Endothelial cell of umbilical vein (primary cell): Measurements from ENCODE around the gene GHITM. TPM values are rescaled to one million over a fixed set of nuclear protein-coding genes. Genes with fewer than 3 reads are reported as not detected.
"Not testable (repeated sequence)": the region's sequence is repeated elsewhere in the genome, so short reads cannot be mapped to it uniquely, and the experiment has no call there.

Experiments
- BruUV-seq: library from RNA; stranded (reverse); fragments of 400-500 nt; replicated peaks from 2 replicates; lab custom pipeline; 2021; lab: Mats Ljungman, UMichigan
- CTCF ChIA-PET: fragments of 300-600, 350-600 bp; sonication (Branson Sonifier 250); formaldehyde crosslinking; loops from one replicate; lab custom pipeline; 2021; ENCODE audit warnings: antibody characterized with exemption, inconsistent platforms; lab: Charles Lee
- POLR2A ChIA-PET: fragments of 300-600, 350-600 bp; sonication (Branson Sonifier 250); formaldehyde crosslinking; loops from one replicate; lab custom pipeline; 2021; ENCODE audit warnings: antibody characterized with exemption, inconsistent platforms; lab: Charles Lee
- DNase-seq: peaks from one replicate; pipeline ENCODE4 v3.0.0-alpha.2; 2011; ENCODE audit warnings: low read depth, low spot score
- FAIRE-seq: peaks from 2 replicates; lab custom pipeline; 2011; peaks lifted over from hg19 to GRCh38; lab: Jason Lieb, UNC
- H2AFZ ChIP-seq: 2 replicates; pipeline ENCODE4 v1.6.0; 2012; ENCODE audit warnings: low read depth, low read length, control low read depth, inconsistent platforms
- H3K27ac ChIP-seq: 2 replicates; pipeline ENCODE4 v1.5.1; 2011; ENCODE audit warnings: low read depth, mild to moderate bottlenecking, control low read depth, low read length, moderate library complexity; ENCODE audit not compliant: insufficient read depth
- H3K27me3 ChIP-seq, 2 experiments: 2 replicates each; pipeline versions ENCODE4 v1.6.0 to v1.6.1; 2011; ENCODE audit warnings: low read length in 2 of 2, mixed read lengths in 1 of 2; ENCODE audit not compliant: control insufficient read depth in 2 of 2, insufficient read depth in 2 of 2
- H3K36me3 ChIP-seq, 2 experiments: 2 replicates in 1 of 2; 3 replicates in 1 of 2; pipeline ENCODE4 v1.5.1; 2011; ENCODE audit warnings: low read length in 2 of 2, mild to moderate bottlenecking in 1 of 2, moderate library complexity in 1 of 2; ENCODE audit not compliant: control insufficient read depth in 2 of 2, insufficient read depth in 2 of 2; ENCODE audit errors: extremely low read depth in 1 of 2
- H3K4me1 ChIP-seq: 3 replicates; pipeline ENCODE4 v1.5.1; 2011; ENCODE audit warnings: mild to moderate bottlenecking, low read length; ENCODE audit not compliant: control insufficient read depth, insufficient read depth; ENCODE audit errors: extremely low read depth
- H3K4me2 ChIP-seq: 2 replicates; pipeline ENCODE4 v1.6.1; 2011; ENCODE audit warnings: low read length, control low read depth, mixed read lengths; ENCODE audit not compliant: insufficient read depth
- H3K4me3 ChIP-seq, 3 experiments: fragments of 200-600 bp in 1 of 3; sonication (generic), shearing (Covaris generic) in 1 of 3; replicated peaks in 1 of 3; 2 replicates each; pipeline ENCODE4 v1.5.1; 2011 to 2016; ENCODE audit warnings: control low read depth in 3 of 3, low read length in 3 of 3, mild to moderate bottlenecking in 2 of 3, inconsistent platforms in 1 of 3, low read depth in 1 of 3, moderate library complexity in 1 of 3; ENCODE audit not compliant: insufficient read depth in 1 of 3
- H3K79me2 ChIP-seq: 2 replicates; pipeline ENCODE4 v1.6.0; 2012; ENCODE audit warnings: low read length, inconsistent platforms; ENCODE audit not compliant: control insufficient read depth, insufficient read depth
- H3K9ac ChIP-seq: replicated peaks from 2 replicates; pipeline ENCODE3; 2011; ENCODE audit warnings: low read length, control low read depth; ENCODE audit not compliant: insufficient read depth; ENCODE audit errors: extremely low read depth
- H3K9me1 ChIP-seq: replicated peaks from 3 replicates; pipeline ENCODE4 v1.6.0; 2011; ENCODE audit warnings: mild to moderate bottlenecking, low read length; ENCODE audit not compliant: control insufficient read depth, insufficient read depth; ENCODE audit errors: extremely low read depth
- H3K9me3 ChIP-seq: replicated peaks from 2 replicates; pipeline ENCODE4 v1.5.1; 2012; ENCODE audit warnings: low read length, inconsistent platforms; ENCODE audit not compliant: control insufficient read depth, insufficient read depth
- H4K20me1 ChIP-seq: replicated peaks from 2 replicates; pipeline ENCODE3; 2011; ENCODE audit warnings: mild to moderate bottlenecking, low read length; ENCODE audit not compliant: control insufficient read depth, insufficient read depth; ENCODE audit errors: extremely low read depth
- CTCF ChIP-seq, 2 donors: IDR thresholded peaks; 1 replicate in 1 of 2; 2 replicates in 1 of 2; pipeline ENCODE4 v1.5.1; 2011; ENCODE audit warnings: low read length in 2 of 2, mild to moderate bottlenecking in 2 of 2, moderate library complexity in 2 of 2, control low read depth in 1 of 2, inconsistent platforms in 1 of 2, low read depth in 1 of 2; ENCODE audit not compliant: insufficient read depth in 1 of 2; ENCODE audit errors: extremely low read depth in 1 of 2
- EZH2 ChIP-seq: IDR thresholded peaks from 2 replicates; pipeline ENCODE4 v1.6.1; 2012; ENCODE audit warnings: borderline replicate concordance, low read depth, mild to moderate bottlenecking, moderate library complexity, low read length, inconsistent platforms; ENCODE audit not compliant: severe bottlenecking
- GATA2 ChIP-seq: IDR thresholded peaks from 2 replicates; pipeline ENCODE4 v1.7.0; 2011; ENCODE audit warnings: low read depth, mild to moderate bottlenecking, moderate library complexity, mixed read lengths, low read length; ENCODE audit not compliant: insufficient read length, insufficient read depth
- MAX ChIP-seq: IDR thresholded peaks from 2 replicates; pipeline ENCODE4 v1.6.1; 2011; ENCODE audit not compliant: insufficient read depth, insufficient read length
- MYC ChIP-seq: IDR thresholded peaks from one replicate; pipeline ENCODE4 v1.6.1; 2011; ENCODE audit warnings: mild to moderate bottlenecking, low read depth, low read length
- POLR2A ChIP-seq: IDR thresholded peaks from 2 replicates; pipeline ENCODE4 v1.6.1; 2012; ENCODE audit warnings: low read depth, mild to moderate bottlenecking, control low read depth, low read length
- POLR2AphosphoS5 ChIP-seq: IDR thresholded peaks from 2 replicates; pipeline ENCODE4 v1.6.1; 2012; ENCODE audit warnings: low read depth, mild to moderate bottlenecking, control low read depth, low read length, moderate library complexity; ENCODE audit not compliant: insufficient read depth
- dilution Hi-C: fragments of 300-500 bp; cut with MboI; formaldehyde crosslinking; loops from one replicate; pipeline ENCODE4 v1.15.0; 2019; ENCODE audit warnings: low sequenced_read_pairs; ENCODE audit not compliant: extremely low pct_ligation_motif_present
- intact Hi-C: fragments of 100-400 bp; cut with micrococcal nuclease; formaldehyde crosslinking; loops from one replicate; pipeline ENCODE4 v1.10.0; 2022
- polyA plus RNA-seq, 4 experiments: library from polyadenylated mRNA; depleted of rRNA in 3 of 4; stranded (reverse) in 3 of 4; unstranded in 1 of 4; fragments of >200 nt; gene quantifications; 2 replicates each; pipeline versions ENCODE4 v1.2.1 to v1.2.3, GENCODE V29; 2011 to 2012; ENCODE audit warnings: missing spikeins in 1 of 4
- total RNA-seq: library from RNA; stranded (reverse); gene quantifications from 2 replicates; pipeline ENCODE4 v1.2.3, GENCODE V29; 2021

The GHITM gene
- total and polyA plus RNA-seq, 2 donors (not counting 3 experiments of a cell fraction or from before 2014, with no cell fraction given), result 113 to 122 TPM

GRCh38 chr10:84108797-84109196 is 30.5 kb upstream of the GHITM start:
- TF ChIP-seq POLR2A (no peak), MAX (no peak), MYC (no peak), GATA2 (no peak), EZH2 (no peak), POLR2AphosphoS5 (no peak), CTCF (IDR thresholded peaks at IDR 0.05; ENCODE audit: extremely low read depth in 1 of 2, insufficient read depth in 1 of 2, low read depth in 1 of 2, low read length in 2 of 2) (no peak)
- no peak overlapping the region for H3K27ac ChIP-seq
- BruUV-seq, result no TSS peak
- no peaks in the 10 kb centered on the region for H3K9me3 ChIP-seq
- no peaks in the 10 kb centered on the region for H3K9me1 ChIP-seq
- FAIRE-seq, result no peak
- no peak overlapping the region for H3K9ac ChIP-seq
- ChIA-PET CTCF (no interaction called here), POLR2A (no interaction called here)
- no peak for DNase-seq
- no peaks in the 10 kb centered on the region for H3K4me1 ChIP-seq
- no peak overlapping the region for H3K4me3 ChIP-seq
- dilution Hi-C loops, result no loop called here
- intact Hi-C loops, result no loop called here
- H4K20me1 ChIP-seq, result no peaks in the 10 kb centered on the region
- no peaks in the 10 kb centered on the region for H3K79me2 ChIP-seq
- H3K36me3 ChIP-seq, result no peaks in the 10 kb centered on the region
- no peaks in the 10 kb centered on the region for H3K27me3 ChIP-seq
- H3K4me2 ChIP-seq, result no peak overlapping the region
- H2AFZ ChIP-seq, result no peak overlapping the region

GRCh38 chr10:84109772-84110171 is 29.5 kb upstream of the GHITM start:
- H4K20me1 ChIP-seq, H3K4me2 ChIP-seq, H3K9me1 ChIP-seq, H3K4me3 ChIP-seq, H3K9me3 ChIP-seq, H3K4me1 ChIP-seq, H3K9ac ChIP-seq, intact Hi-C loops, POLR2A ChIA-PET, FAIRE-seq, H3K27me3 ChIP-seq, DNase-seq, H3K36me3 ChIP-seq, H2AFZ ChIP-seq, H3K79me2 ChIP-seq, H3K27ac ChIP-seq, dilution Hi-C loops, BruUV-seq, CTCF ChIA-PET: not testable (repeated sequence)

GRCh38 chr10:84113468-84113867 is 25.8 kb upstream of the GHITM start:
- CTCF ChIA-PET, result interaction anchor here (0.6 to 1.5 kb wide), 7 partner anchors 9 to 62 kb away, joined by 3 to 5 read pairs (median 3); partner anchors contain the start of gene GHITM
- H3K9ac ChIP-seq, H2AFZ ChIP-seq, H3K79me2 ChIP-seq, H3K4me1 ChIP-seq, POLR2A ChIA-PET, H3K4me3 ChIP-seq, H3K9me3 ChIP-seq, FAIRE-seq, BruUV-seq, H3K27me3 ChIP-seq, H3K9me1 ChIP-seq, H3K36me3 ChIP-seq, DNase-seq, H3K4me2 ChIP-seq, intact Hi-C loops, H3K27ac ChIP-seq, H4K20me1 ChIP-seq, dilution Hi-C loops: not testable (repeated sequence)
